ENCODE measurements around the gene PSME2. TPM values are rescaled to one million over a fixed set of nuclear protein-coding genes. Genes with fewer than 3 reads are reported as not detected.

PSME2 gene
- polyA plus RNA-seq, 1 donor from 2014 or later: 73.3 TPM

DNA sequence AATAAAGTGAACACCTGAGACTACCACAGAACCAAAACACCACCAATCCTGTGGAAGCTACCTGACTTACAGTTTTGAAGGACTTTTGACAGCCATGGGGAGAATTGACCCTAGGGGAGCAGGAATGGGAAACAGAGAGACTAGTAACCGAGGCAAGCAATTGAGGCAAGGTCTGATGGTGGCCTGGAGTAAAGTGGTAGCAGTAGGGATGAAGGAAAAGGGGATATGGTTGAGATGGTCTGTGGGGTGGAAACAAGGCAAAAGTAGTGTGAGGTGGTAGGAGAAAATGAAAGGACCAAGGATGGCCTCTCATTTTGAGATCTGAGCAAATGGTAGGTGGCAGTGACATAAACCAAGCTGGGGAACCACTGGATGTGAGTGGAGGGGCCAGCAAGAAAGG is 10.4 kb upstream of the PSME2 start:
- H3K4me3 ChIP-seq (ENCODE audit: low read length): no peak overlapping the region
- H3K36me3 ChIP-seq (ENCODE audit: insufficient read depth, low read length): no peaks in the 10 kb centered on the region
- no peaks in the 10 kb centered on the region for H3F3A ChIP-seq (ENCODE audit: insufficient read depth, low read length, poor library complexity, severe bottlenecking)
- H3K9ac ChIP-seq (ENCODE audit: low read length): no peak overlapping the region
- H3K27me3 ChIP-seq (ENCODE audit: insufficient read depth, low read depth, low read length): no peaks in the 10 kb centered on the region
- no peak overlapping the region for H3K27ac ChIP-seq (ENCODE audit: low read length)
- H3K9me3 ChIP-seq (ENCODE audit: low read length): no peaks in the 10 kb centered on the region
- H2AFZ ChIP-seq (ENCODE audit: low read depth, low read length): no peak overlapping the region
- no peaks in the 10 kb centered on the region for H3K79me2 ChIP-seq (replicated peaks; ENCODE audit: insufficient read depth, low read length)
- H4K20me1 ChIP-seq (ENCODE audit: insufficient read depth): no peaks in the 10 kb centered on the region
- no peak overlapping the region for H3K4me2 ChIP-seq (ENCODE audit: low read length)
- no peaks in the 10 kb centered on the region for H3K9me2 ChIP-seq (ENCODE audit: insufficient read depth, low read length)
- TF ChIP-seq RAD21 (conservative IDR thresholded peaks at IDR 0.05) (no peak), TAF1 (IDR thresholded peaks at IDR 0.05; ENCODE audit: low read depth) (no peak), POLR2AphosphoS5 (IDR thresholded peaks at IDR 0.05) (no peak), SMC3 (conservative IDR thresholded peaks at IDR 0.05; ENCODE audit: poor library complexity) (no peak), REST (IDR thresholded peaks at IDR 0.05; ENCODE audit: borderline replicate concordance) (no peak), MXI1 (conservative IDR thresholded peaks at IDR 0.05; ENCODE audit: poor library complexity, severe bottlenecking) (no peak), EP300 (conservative IDR thresholded peaks at IDR 0.05; ENCODE audit: poor library complexity, severe bottlenecking) (no peak), CTCF (IDR thresholded peaks at IDR 0.05; ENCODE audit: poor library complexity, severe bottlenecking) (no peak), EZH2 (IDR thresholded peaks at IDR 0.05; ENCODE audit: borderline replicate concordance, insufficient read depth, low read length, poor library complexity, severe bottlenecking) (no peak)

GRCh38 chr14:24155100-24155499 is 8.7 kb upstream of the PSME2 start:
- no peaks in the 10 kb centered on the region for H3K27me3 ChIP-seq (ENCODE audit: insufficient read depth, low read depth, low read length)
- H3K36me3 ChIP-seq (ENCODE audit: insufficient read depth, low read length): no peaks in the 10 kb centered on the region
- H3K4me2 ChIP-seq (ENCODE audit: low read length): no peak overlapping the region
- no peak overlapping the region for H2AFZ ChIP-seq (ENCODE audit: low read depth, low read length)
- no peaks in the 10 kb centered on the region for H3K9me2 ChIP-seq (ENCODE audit: insufficient read depth, low read length)
- H4K20me1 ChIP-seq (ENCODE audit: insufficient read depth): no peaks in the 10 kb centered on the region
- H3K4me3 ChIP-seq (ENCODE audit: low read length): no peak overlapping the region
- TF ChIP-seq MXI1 (conservative IDR thresholded peaks at IDR 0.05; ENCODE audit: poor library complexity, severe bottlenecking) (no peak), EP300 (conservative IDR thresholded peaks at IDR 0.05; ENCODE audit: poor library complexity, severe bottlenecking) (no peak), SMC3 (conservative IDR thresholded peaks at IDR 0.05; ENCODE audit: poor library complexity) (no peak), RAD21 (conservative IDR thresholded peaks at IDR 0.05) (no peak), EZH2 (IDR thresholded peaks at IDR 0.05; ENCODE audit: borderline replicate concordance, insufficient read depth, low read length, poor library complexity, severe bottlenecking) (no peak), CTCF (IDR thresholded peaks at IDR 0.05; ENCODE audit: poor library complexity, severe bottlenecking) (no peak), POLR2AphosphoS5 (IDR thresholded peaks at IDR 0.05) (no peak), TAF1 (IDR thresholded peaks at IDR 0.05; ENCODE audit: low read depth) (no peak), REST (IDR thresholded peaks at IDR 0.05; ENCODE audit: borderline replicate concordance) (no peak)
- no peaks in the 10 kb centered on the region for H3K79me2 ChIP-seq (replicated peaks; ENCODE audit: insufficient read depth, low read length)
- no peaks in the 10 kb centered on the region for H3F3A ChIP-seq (ENCODE audit: insufficient read depth, low read length, poor library complexity, severe bottlenecking)
- H3K9me3 ChIP-seq (ENCODE audit: low read length): no peaks in the 10 kb centered on the region
- no peak overlapping the region for H3K27ac ChIP-seq (ENCODE audit: low read length)
- H3K9ac ChIP-seq (ENCODE audit: low read length): no peak overlapping the region

Measured in neural cell (in vitro differentiated cells).